Measurements from ENCODE around the gene PDILT.
"Not testable (repeated sequence)": the region's sequence is repeated elsewhere in the genome, so short reads cannot be mapped to it uniquely, and the experiment has no call there.

Gene PDILT, protein sequence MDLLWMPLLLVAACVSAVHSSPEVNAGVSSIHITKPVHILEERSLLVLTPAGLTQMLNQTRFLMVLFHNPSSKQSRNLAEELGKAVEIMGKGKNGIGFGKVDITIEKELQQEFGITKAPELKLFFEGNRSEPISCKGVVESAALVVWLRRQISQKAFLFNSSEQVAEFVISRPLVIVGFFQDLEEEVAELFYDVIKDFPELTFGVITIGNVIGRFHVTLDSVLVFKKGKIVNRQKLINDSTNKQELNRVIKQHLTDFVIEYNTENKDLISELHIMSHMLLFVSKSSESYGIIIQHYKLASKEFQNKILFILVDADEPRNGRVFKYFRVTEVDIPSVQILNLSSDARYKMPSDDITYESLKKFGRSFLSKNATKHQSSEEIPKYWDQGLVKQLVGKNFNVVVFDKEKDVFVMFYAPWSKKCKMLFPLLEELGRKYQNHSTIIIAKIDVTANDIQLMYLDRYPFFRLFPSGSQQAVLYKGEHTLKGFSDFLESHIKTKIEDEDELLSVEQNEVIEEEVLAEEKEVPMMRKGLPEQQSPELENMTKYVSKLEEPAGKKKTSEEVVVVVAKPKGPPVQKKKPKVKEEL

DNA sequence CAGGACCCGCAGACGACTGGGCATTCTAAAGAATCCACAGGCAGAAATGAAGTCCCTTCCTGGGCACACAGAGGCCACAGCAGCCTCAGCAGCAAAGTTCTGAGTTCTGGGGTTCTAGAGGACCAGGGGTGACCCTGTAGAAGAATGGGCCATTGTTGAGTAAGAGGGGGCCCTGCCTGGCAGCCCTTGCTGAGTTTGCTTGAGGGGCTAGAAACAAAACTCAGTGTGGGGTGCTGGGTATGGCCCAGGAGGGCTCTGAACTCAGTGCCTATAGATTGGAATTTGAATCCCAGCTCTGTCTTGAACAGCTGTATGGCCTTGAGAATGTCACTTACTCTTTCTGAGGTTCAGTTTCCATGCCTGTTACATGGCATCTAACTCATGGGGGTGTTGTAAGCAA, at the start of gene PDILT:
Gene PDILT, minus strand, starts transcription at position 101 of the 400 bp plus-strand sequence. CDS start 5,437 bp downstream, outside the sequence.
- no peak for DNase-seq (ENCODE audit: low read depth in 1 of 2, low spot score in 1 of 2)

DNA sequence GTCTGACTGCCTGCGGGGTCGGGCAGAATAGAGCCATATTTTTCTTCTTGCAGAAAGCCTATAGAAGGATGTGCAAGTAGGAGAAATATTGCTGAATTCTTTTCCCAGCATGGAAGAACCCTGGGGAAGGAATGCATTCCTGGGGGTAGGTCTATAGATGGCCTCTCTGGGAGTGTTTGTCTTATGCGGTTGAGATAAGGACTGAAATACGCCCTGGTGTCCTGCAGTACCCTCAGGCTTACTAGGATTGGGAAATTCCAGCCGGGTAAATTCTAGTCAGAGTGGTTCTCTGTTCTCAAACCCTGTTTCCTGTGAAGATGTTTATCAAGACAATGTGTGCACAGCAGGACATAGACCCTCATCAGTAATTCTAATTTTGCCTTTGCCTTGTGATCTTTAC, 49.1 kb upstream of the PDILT start:
- DNase-seq (ENCODE audit: low read depth in 1 of 2, low spot score in 1 of 2), result not testable (repeated sequence)

DNA sequence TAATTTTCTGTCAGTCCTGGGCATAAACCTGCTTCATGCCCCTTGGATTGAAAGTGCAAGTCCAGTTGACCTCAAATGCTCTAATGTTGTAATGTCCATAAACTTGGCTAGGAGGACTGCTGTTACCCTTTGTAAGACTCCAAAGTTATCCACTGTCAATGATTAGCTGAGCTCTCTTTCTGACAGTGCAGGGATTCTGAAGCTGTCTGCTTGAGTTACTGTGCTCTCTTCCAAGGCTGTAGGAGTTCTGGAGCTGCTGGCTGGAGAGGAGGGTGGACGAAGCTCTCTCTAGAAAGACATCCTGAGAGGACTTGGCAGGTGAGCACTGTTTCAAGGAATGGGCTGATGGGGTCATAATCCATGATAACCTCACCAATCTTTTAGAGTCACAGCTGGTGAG, 46.8 kb upstream of the PDILT start, which contains the start of gene ACSM2A:
Gene ACSM2A, plus strand, starts transcription at position 158 of the 400 bp plus-strand sequence. CDS start 8,594 bp downstream, outside the sequence.
- DNase-seq (ENCODE audit: low read depth in 1 of 2, low spot score in 1 of 2), result not testable (repeated sequence)

DNA sequence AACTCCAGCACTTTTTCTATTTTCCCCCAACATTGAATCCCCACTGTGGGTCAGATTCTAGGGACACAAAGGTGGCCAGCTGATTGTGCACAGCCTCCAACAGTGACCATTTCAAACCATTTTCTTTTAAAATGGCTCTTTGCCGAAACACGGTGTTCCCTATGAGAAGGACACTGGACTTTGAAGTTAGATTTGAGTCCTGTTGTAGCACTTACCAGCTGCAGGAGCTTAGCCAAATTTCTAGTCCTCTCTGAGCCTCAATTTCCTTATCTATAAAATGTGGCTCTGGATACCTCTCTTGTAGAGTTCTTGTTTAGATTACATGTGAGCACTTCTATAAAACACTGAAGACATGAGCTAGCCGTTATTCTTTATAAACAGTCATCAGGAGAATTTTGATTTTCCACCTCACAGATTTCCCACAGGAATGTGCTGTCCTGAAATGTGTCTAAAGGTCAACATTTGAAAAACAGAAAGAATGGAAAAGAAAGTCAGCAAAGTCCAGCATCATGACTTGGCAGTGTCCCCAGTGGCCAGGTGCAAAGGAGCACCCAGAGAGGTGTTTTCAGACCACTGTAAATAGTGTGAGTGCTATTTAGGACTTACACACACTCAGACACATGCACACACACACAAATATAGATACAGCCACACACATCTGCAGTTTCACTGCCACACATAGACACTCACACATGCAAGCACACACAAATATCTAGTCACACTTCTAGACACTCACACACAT, 42.3 kb upstream of the PDILT start:
- not testable (repeated sequence) for DNase-seq (ENCODE audit: low read depth in 1 of 2, low spot score in 1 of 2)

DNA sequence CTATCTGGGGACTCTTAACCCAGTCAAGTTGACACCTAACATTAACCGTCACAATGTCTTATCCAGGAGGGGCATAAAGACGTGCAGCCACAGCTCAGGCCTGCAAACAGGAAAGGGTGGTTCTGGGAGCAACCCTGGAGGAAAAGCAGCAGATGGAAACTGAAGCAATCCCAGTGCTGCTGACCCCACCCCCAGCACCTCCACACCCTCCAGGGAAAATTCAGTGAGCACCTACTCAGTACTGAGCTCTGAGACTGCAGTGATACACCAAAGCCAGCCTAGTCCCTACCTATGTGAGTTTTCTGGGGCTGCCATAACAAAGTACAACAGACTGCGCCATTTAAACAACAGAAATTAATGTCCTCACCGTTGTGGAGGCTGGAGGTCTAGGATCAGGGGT, 37.3 kb upstream of the PDILT start:
- DNase-seq (ENCODE audit: low read depth in 1 of 2, low spot score in 1 of 2), result not testable (repeated sequence)

DNA sequence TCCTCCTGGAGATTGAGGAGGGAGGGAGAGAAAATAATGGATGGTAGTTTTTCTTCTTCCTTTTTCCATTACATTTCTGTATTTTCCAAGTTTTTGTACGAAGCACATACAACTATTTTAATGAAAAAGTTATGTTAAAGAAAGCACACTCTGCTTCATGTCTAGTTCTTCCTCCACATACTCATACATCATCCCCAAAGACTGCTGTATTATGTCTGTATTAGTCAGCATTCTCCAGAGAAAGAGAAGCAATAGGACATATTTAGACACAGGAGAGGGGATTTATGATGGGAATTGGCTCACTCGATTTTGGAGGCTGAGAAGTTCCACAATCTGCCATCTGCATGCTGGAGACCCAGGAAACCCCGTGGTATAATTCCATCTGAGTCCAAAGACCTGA, 36.7 kb upstream of the PDILT start:
- no peak for DNase-seq (ENCODE audit: low read depth in 1 of 2, low spot score in 1 of 2)

DNA sequence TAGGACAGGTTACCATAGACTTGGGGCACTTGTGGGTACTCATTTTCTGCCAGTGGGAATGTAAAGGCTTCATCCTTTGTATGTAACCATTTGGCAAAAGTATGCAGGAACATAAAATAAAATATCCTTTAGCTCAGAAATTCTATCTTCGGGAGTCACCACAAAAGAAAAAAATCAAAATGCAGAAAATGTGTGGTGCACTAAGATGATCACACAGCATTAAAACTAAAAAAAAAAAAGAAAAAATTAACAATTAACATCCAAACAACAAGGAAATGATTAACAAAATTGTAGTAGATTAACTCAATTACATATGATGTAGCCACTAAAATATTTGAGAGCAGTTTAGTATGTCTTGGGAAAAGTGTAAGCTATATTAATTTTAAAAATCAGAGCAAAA, 36.2 kb upstream of the PDILT start:
- DNase-seq (ENCODE audit: low read depth in 1 of 2, low spot score in 1 of 2), result not testable (repeated sequence)

DNA sequence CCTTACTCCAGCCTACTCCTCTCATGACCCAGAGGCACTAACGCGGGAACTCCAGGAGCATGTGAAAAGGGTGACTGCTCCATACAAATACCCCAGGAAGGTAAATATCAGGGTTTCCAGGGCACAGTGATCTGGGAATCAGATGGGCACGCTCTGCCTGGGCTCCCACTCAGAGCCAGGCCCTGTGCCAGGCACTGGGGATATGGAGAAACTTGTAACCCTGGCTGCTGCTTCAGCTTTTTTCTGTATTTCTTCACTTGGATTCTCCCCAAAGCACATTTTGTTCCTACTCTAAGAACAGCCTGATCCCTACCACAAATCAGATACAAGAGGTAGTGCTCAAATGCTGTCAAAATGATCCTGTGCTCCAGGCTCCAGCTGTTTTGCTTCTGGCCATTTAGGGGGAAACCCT, 35.3 kb upstream of the PDILT start:
- not testable (repeated sequence) for DNase-seq (ENCODE audit: low read depth in 1 of 2, low spot score in 1 of 2)

DNA sequence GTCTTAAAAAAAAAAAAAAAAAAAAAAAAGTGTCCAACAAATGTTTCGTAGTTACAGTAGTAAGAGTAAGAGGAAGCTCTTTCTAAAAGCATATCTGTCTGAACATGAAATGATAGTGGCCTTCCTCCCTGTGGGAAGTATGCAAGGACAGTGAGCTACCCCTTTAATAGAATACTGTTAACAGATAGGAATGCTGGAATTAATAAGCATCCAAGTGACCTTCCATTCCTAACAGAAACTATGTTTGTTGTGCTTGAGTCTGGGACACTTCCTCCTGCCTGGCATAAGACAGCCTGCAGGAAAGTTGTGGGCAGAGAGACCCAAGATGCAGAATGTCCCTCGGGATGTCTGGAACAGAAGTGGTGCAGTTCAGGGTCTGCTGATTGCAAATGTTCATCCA, 34.4 kb upstream of the PDILT start:
- not testable (repeated sequence) for DNase-seq (ENCODE audit: low read depth in 1 of 2, low spot score in 1 of 2)

DNA sequence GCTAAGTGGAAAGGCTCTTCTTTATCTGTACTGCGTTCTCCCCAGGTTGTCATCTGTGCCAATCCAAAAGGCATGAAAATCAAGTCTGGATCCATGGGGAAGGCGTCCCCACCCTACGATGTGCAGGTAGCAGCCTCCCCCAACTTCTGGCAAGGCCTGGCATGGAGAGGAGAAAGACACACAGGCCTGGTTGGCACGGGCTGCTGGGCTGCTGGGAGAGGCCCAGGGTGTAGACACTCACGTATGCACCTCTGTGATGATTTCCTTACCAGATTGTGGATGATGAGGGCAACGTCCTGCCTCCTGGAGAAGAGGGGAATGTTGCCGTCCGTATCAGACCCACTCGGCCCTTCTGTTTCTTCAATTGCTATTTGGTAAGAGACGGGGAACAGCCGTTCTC, 26.4 kb upstream of the PDILT start:
- DNase-seq (ENCODE audit: low read depth in 1 of 2, low spot score in 1 of 2), result no peak

DNA sequence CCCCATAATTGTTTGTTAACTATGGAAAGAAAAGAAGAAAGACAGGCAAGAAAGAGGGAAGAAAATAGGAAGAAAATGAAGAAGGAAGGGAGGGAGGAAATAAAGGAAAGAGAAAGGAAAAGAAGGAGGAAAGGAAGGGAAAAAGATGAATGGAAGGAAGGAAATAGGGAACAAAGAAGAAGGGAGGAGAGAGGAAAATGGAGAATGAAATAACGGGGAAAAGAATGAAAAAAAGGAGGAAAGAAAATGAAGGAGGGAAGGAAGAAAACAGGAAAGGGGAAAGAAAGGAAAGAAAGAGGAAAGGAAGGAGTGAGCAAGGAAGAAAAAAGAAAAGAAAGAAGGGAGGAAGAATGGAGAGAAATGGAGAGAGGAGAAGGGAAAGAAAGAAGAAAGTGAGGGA, 25.9 kb upstream of the PDILT start:
- DNase-seq (ENCODE audit: low read depth in 1 of 2, low spot score in 1 of 2), result not testable (repeated sequence)

DNA sequence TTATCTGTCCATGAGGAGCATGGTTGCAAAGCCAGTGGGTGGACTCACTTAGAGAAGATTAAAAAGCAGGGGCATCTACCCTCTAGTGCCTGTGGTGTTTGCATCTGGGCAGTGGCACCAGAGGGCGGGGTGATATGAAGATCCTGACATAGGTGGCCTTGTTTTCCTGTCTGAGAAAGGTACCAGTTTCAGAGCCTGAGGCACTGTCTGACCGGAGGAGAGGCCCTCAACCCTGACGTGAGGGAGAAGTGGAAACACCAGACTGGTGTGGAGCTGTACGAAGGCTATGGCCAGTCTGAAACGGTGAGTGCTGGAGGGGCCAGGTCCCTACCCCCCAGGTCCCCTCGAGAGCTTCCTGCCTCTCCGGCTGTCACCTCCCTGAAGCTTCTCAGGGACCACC, 25.0 kb upstream of the PDILT start:
- DNase-seq (ENCODE audit: low read depth in 1 of 2, low spot score in 1 of 2), result not testable (repeated sequence)

DNA sequence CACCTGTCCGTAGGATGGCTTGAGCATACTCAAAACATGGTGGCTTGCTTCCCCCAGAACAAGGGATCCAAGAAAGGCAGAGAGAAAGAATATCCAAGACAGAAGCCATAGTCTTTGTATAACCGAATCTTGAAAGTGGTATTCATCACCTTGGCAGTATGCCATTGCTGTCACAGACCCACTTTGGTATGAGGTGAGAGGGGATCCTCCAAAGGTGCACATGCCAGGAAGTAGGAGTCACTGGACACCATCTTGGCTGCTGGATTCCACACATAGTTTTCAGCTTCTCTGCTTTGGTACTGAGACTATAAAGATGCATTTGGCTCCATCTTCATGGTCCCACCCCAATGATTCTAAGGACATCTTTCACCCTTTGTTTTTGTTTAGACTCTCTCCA, 22.9 kb upstream of the PDILT start:
- DNase-seq (ENCODE audit: low read depth in 1 of 2, low spot score in 1 of 2), result not testable (repeated sequence)

DNA sequence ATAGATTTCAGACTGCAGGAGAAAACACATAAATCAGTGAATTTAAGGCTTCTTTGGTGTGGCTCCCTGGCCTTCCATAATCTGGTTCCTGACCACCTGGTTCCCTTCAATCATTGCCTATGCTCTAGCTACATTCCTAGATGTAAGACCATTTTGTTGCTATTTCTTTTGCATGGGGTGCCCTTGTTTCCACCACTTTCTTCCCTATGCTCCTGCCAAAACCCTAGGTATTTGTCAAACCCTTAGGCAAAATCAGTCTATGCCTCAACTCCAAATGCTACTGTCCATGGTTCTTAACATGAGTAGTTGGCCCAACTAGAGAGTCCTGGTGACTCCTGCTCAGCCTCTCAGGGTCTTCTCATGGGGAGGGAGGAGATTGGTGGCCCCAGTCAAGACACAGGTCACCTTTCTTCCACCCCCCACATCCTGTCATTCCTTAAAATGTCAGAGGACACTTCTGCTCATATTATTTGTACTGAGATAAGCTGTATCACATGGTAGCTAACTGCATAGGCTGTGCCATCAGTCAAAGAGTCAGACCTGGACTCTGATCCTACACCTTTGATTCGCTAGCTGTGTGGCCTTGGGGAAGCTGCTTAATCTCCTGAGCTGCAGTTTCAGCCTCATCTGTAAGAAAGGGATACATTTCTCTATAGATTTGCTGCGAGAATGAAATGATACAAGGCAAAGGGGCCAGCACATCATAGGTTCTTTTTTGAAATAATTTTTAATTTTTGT, 19.8 kb upstream of the PDILT start:
- no peak for DNase-seq (ENCODE audit: low read depth in 1 of 2, low spot score in 1 of 2)

DNA sequence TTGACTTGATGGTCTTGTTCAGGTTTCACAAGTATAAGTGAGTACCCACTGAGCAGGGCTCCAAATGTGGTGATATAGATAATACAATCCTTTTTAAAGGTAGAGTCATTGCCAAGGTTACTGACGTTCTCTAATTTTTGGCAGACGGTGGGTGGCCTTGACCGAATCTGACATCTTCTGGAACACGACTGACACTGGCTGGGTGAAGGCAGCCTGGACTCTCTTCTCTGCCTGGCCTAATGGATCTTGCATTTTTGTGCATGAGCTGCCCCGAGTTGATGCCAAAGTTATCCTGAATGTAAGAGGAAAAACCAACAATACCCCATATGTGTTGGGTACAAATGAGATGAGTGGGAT, 19.2 kb upstream of the PDILT start:
- not testable (repeated sequence) for DNase-seq (ENCODE audit: low read depth in 1 of 2, low spot score in 1 of 2)

DNA sequence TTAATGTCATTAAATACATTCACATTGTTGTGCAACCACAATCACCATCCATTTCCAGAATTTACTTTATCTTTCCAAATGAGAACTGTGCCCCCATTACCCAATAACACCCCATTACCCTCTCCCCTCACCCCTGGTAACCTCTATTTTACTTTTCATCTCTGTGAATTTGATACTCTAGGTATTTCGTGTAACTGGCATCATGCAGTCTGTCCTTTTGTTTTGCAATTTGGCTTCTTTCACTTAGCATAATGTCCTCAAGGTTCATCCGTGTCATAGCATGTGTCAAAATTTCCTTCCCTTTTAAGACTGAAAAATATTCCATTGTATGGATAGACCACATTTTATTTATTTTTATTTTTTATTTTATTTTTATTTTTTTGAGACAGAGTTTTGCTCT, 17.2 kb upstream of the PDILT start:
- DNase-seq (ENCODE audit: low read depth in 1 of 2, low spot score in 1 of 2), result not testable (repeated sequence)

DNA sequence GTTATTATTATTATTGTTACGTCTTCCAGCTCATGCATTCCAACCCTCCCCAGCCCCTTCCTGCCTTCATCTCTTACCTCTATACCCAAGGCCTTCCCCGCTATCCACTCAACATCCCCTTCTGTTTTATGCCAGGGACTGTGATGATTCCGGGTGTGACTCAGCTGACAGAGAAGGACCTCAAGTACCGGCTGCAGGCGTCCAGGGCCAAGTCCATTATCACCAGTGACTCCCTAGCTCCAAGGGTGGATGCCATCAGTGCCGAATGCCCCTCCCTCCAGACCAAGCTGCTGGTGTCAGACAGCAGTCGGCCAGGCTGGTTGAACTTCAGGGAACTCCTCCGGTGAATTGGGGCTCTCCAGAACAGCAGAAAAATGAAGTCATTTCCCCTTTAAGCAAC, 14.6 kb upstream of the PDILT start:
- DNase-seq (ENCODE audit: low read depth in 1 of 2, low spot score in 1 of 2), result not testable (repeated sequence)

DNA sequence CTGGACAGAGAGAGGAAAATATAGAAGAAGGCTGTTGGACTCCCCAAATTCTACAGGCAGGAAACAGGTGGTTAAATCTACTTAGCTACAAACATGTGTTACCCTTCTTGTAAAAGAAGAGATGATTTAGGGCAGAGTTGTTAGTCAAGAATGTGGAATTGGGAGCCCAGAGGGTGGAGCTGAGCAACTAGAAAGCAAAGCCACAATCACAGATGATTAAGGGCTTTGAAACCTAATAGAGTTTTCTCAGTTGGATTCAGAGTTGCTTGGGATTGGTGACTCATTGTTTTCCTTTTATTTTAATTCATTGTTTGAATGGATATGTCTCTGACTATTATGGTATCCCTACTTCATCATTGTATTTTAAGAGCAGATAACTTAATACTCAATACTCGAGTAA, 11.0 kb upstream of the PDILT start:
- DNase-seq (ENCODE audit: low read depth in 1 of 2, low spot score in 1 of 2), result no peak

DNA sequence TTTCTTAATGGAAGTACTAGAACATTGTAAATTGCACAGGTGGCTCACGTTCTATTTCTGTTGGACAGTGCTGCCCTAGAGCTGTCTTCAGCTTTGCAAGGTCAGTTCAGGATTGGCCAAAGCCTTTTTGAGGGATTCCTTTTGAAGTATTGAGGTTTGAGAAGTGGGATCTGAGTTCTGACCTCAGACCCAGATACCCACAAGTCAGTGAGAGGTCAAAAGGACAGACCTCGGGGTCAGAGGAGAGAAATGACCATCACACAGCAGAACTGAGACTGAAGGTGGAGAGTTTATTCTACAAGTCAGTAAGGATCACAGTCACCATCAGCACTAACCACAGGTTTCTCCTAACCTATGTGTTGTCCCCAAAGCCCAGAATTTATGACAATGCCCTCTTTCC, 6.5 kb upstream of the PDILT start:
- no peak for DNase-seq (ENCODE audit: low read depth in 1 of 2, low spot score in 1 of 2)

DNA sequence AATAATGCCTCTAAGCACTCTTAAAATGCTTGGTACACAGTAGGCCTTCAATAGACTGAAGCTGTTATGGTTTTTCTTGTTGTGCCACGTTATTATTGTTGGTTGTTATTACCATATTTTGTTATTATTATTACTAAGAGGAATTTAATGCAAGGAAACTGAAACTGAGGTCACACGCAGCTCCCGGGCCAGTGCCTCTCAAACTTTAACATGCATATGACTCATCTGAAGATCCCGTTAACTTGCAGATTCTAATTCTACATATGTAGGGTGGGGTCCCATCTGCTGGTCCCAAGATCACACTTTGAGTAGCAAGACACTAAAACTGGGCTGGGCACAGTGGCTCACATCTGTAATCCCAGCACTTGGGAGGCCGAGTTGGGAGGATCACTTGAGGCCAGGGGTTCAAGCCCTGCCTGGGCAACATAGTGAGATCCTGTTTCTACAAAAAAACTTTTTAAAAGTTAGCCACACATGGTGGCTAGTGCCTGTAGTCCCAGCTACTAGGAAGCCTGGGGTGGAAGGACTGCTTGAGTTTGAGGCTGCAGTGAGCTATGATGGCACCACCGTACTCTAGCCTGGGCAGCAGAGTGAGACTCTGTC, 5.7 kb upstream of the PDILT start:
- DNase-seq (ENCODE audit: low read depth in 1 of 2, low spot score in 1 of 2), result no peak
